HUES64 (cell line): ENCODE data around the gene RNF121.

Experiments used
- H3K27ac ChIP-seq: 2 replicates; pipeline ENCODE4 v1.7.0; 2013; ENCODE audit warnings: low read depth, low read length, inconsistent platforms
- H3K27me3 ChIP-seq: 2 replicates; pipeline ENCODE4 v1.6.1; 2013; ENCODE audit warnings: mild to moderate bottlenecking, low read length; ENCODE audit not compliant: insufficient read depth
- H3K36me3 ChIP-seq: 2 replicates; pipeline ENCODE4 v1.6.1; 2013; ENCODE audit warnings: mild to moderate bottlenecking, low read length; ENCODE audit not compliant: insufficient read depth
- H3K4me1 ChIP-seq: 2 replicates; pipeline ENCODE4 v1.6.1; 2013; ENCODE audit warnings: mild to moderate bottlenecking, low read length, moderate library complexity; ENCODE audit not compliant: insufficient read depth
- H3K4me3 ChIP-seq: 2 replicates; pipeline ENCODE4 v1.5.1; 2013; ENCODE audit warnings: mild to moderate bottlenecking, low read length, moderate library complexity
- H3K9ac ChIP-seq: 2 replicates; pipeline ENCODE4 v1.6.1; 2013; ENCODE audit warnings: mild to moderate bottlenecking, low read depth, low read length
- H3K9me3 ChIP-seq: 2 replicates; pipeline ENCODE4 v1.6.1; 2013; ENCODE audit warnings: low read depth, low read length; ENCODE audit not compliant: insufficient read depth
- WGBS: fragments of 150-250, 120-280 bp; methylation state at CpG from one replicate; pipeline ENCODE4 v1.1.7; 2013; ENCODE audit warnings: missing lambda C conversion rate; 5-methylcytosine and 5-hydroxymethylcytosine counted together

RNF121 gene

GRCh38 chr11:71988050-71988449 lies 59.2 kb downstream of the RNF121 start:
- Histone ChIP-seq H3K27ac (no peak overlapping the region), H3K36me3 (peaks cover 54% of the 10 kb centered on the region), H3K9me3 (no peaks in the 10 kb centered on the region), H3K4me1 (no peaks in the 10 kb centered on the region), H3K27me3 (no peaks in the 10 kb centered on the region), H3K4me3 (no peak overlapping the region), H3K9ac (no peak overlapping the region)
- WGBS = 96% methylated on average over 3 of the region's 3 CpGs

- Histone ChIP-seq H3K9ac (no peak overlapping the region), H3K27me3 (no peaks in the 10 kb centered on the region), H3K4me3 (no peak overlapping the region), H3K27ac (no peak overlapping the region), H3K36me3 (peaks cover 37% of the 10 kb centered on the region), H3K4me1 (no peaks in the 10 kb centered on the region), H3K9me3 (no peaks in the 10 kb centered on the region)
- WGBS = 69% methylated on average over 3 of the region's 3 CpGs
These were observed 61.9 kb downstream of the RNF121 start for GRCh38 chr11:71990701-71991100.

- H3K27ac ChIP-seq = no peak overlapping the region
- no peak overlapping the region for H3K9ac ChIP-seq
- H3K36me3 ChIP-seq = peaks cover 36% of the 10 kb centered on the region
- no peaks in the 10 kb centered on the region for H3K9me3 ChIP-seq
- H3K4me1 ChIP-seq = no peaks in the 10 kb centered on the region
- no peak overlapping the region for H3K4me3 ChIP-seq
- WGBS = 94% methylated on average over 3 of the region's 3 CpGs
- no peaks in the 10 kb centered on the region for H3K27me3 ChIP-seq
These were observed 62.6 kb downstream of the RNF121 start for GRCh38 chr11:71991494-71991893.

DNA sequence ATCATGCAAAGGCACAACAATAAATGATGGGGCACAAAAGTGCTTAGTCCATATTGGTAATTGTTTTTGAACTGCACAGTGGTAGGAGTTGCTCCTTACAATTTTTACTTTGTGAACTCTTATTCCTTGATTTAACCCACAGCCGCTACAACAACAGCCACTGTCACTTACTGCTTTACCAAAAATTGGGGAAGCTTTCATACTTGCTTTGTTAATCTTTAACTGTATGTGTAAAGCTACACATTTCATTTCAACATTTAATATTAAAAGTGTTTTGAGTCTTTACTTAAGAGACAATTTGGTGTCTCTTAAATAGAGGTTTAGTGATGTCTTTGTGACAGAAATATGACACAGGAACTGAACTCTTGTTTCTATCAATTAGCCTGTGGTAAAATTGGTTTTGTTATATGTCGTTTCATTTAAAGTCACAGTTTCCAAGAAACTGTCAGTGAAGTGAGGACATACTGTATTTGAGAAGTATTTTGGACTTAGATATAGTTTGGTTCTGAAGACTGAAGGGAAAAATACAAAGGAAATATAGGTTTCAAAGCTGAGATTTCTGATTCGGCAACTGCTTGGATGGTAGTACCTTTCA lies 63.4 kb downstream of the RNF121 start:
- Histone ChIP-seq H3K36me3 (peaks cover 31% of the 10 kb centered on the region), H3K4me3 (no peak overlapping the region), H3K27me3 (no peaks in the 10 kb centered on the region), H3K27ac (no peak overlapping the region), H3K9me3 (no peaks in the 10 kb centered on the region), H3K4me1 (no peaks in the 10 kb centered on the region), H3K9ac (no peak overlapping the region)
- 96% methylated on average over 3 of the region's 3 CpGs for WGBS

DNA sequence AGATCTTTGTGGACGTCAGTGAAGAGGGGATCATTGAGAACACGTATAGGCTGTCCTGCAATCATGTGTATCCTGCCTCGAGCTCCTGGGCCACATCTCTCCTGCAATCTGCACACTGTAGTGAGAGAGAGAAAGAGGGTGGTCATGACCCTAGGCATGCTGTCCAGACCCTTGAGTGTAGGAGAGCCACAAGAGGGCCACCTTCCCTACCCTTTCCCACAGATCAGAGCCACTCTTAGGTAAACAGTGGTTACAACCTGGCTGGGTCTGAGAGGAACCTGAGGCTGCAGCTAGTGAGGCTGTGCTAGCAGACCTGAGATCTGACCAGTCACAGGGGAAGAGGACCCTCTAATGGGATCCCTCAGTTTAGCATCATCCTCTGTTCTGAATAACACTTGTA lies 65.9 kb downstream of the RNF121 start:
- H3K4me1 ChIP-seq = no peaks in the 10 kb centered on the region

DNA sequence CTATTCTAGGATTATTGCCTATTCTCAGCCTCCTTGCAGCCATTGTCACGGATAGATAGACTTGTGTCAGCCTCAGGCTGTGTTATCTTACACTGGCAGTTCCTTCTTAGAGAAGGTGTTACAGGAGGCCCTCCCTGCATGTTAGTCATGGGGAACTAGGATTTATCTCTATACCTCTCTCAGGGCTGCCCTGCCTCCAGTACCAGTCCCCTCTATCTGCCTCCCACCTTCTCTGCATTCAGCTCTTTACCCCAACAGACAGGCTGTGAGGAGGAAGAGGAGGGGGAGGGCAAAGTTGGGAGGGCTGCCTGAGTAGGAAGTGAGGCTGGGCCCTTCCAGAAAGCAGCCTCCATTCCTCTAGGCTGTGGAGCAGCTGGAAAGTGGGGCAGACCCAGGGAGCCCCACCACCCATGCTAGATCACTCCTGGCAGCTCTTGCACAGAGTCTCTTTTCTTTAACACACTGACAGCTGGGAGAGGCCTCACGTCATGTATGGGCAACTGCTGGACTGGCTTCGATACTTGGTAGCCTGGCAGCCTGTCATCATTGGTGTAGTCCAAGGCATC lies 67.0 kb downstream of the RNF121 start:
- Histone ChIP-seq H3K27me3 (no peaks in the 10 kb centered on the region), H3K9me3 (no peaks in the 10 kb centered on the region), H3K9ac (no peak overlapping the region), H3K4me1 (no peaks in the 10 kb centered on the region), H3K36me3 (peaks cover 11% of the 10 kb centered on the region), H3K4me3 (no peak overlapping the region), H3K27ac (no peak overlapping the region)
- 93% methylated on average over 3 of the region's 3 CpGs for WGBS

More for the DNA sequence above, 65.9 kb downstream of the RNF121 start:
- no peak overlapping the region for H3K4me3 ChIP-seq
- H3K27ac ChIP-seq = no peak overlapping the region
- no peaks in the 10 kb centered on the region for H3K9me3 ChIP-seq
- 86% methylated on average over 3 of the region's 3 CpGs for WGBS
- H3K9ac ChIP-seq = no peak overlapping the region
- no peaks in the 10 kb centered on the region for H3K27me3 ChIP-seq
- peaks cover 21% of the 10 kb centered on the region for H3K36me3 ChIP-seq

- H3K36me3 ChIP-seq = peaks cover 5% of the 10 kb centered on the region; the same call in 1 of the 2 replicates
- no peak overlapping the region for H3K27ac ChIP-seq
- no peaks in the 10 kb centered on the region for H3K9me3 ChIP-seq
- H3K4me1 ChIP-seq = no peaks in the 10 kb centered on the region
- H3K27me3 ChIP-seq = no peaks in the 10 kb centered on the region
- H3K9ac ChIP-seq = no peak overlapping the region
- H3K4me3 ChIP-seq = no peak overlapping the region
- 92% methylated on average over 4 of the region's 4 CpGs for WGBS
These were observed 67.7 kb downstream of the RNF121 start for GRCh38 chr11:71996517-71996916.

- H3K9me3 ChIP-seq = no peaks in the 10 kb centered on the region
- no peak overlapping the region for H3K4me3 ChIP-seq
- no peaks in the 10 kb centered on the region for H3K27me3 ChIP-seq
- H3K36me3 ChIP-seq = peaks cover 9% of the 10 kb centered on the region; the same call in 1 of the 2 replicates
- no peak overlapping the region for H3K27ac ChIP-seq
- no peak overlapping the region for H3K9ac ChIP-seq
- no peaks in the 10 kb centered on the region for H3K4me1 ChIP-seq
- WGBS = 90% methylated on average over 8 of the region's 8 CpGs
These were observed 68.1 kb downstream of the RNF121 start for GRCh38 chr11:71996946-71997345.

GRCh38 chr11:71997594-71997993 lies 68.7 kb downstream of the RNF121 start:
- Histone ChIP-seq H3K27ac (no peak overlapping the region), H3K36me3 (peaks cover 15% of the 10 kb centered on the region), H3K27me3 (no peaks in the 10 kb centered on the region), H3K9me3 (no peaks in the 10 kb centered on the region), H3K4me1 (no peaks in the 10 kb centered on the region), H3K4me3 (no peak overlapping the region), H3K9ac (no peak overlapping the region)
- 91% methylated on average over 3 of the region's 3 CpGs for WGBS

DNA sequence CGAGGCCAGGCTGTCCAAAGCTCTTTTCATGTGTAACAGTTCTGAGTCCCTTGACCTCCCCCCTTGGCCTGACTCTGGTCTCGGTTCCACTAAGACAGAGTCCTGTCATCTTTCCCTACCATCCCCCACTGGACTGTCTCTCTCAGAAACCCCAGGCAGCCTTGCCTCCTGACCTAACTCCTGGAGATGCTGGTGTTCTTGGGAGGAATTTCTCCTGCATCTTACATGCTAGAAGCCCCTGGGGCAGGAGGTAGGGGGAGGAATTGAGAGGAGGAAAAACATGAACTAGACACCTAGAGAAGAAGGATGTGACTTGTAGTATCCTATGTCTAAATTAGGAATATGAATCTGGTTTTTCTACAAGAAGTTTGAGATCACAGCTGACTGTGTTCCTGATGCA lies 69.2 kb downstream of the RNF121 start:
- H3K4me3 ChIP-seq = no peak overlapping the region
- no peak overlapping the region for H3K27ac ChIP-seq
- no peaks in the 10 kb centered on the region for H3K4me1 ChIP-seq
- no peaks in the 10 kb centered on the region for H3K27me3 ChIP-seq
- WGBS = 91% methylated on average over 2 of the region's 2 CpGs
- H3K9me3 ChIP-seq = no peaks in the 10 kb centered on the region
- peaks cover 20% of the 10 kb centered on the region for H3K36me3 ChIP-seq
- no peak overlapping the region for H3K9ac ChIP-seq

DNA sequence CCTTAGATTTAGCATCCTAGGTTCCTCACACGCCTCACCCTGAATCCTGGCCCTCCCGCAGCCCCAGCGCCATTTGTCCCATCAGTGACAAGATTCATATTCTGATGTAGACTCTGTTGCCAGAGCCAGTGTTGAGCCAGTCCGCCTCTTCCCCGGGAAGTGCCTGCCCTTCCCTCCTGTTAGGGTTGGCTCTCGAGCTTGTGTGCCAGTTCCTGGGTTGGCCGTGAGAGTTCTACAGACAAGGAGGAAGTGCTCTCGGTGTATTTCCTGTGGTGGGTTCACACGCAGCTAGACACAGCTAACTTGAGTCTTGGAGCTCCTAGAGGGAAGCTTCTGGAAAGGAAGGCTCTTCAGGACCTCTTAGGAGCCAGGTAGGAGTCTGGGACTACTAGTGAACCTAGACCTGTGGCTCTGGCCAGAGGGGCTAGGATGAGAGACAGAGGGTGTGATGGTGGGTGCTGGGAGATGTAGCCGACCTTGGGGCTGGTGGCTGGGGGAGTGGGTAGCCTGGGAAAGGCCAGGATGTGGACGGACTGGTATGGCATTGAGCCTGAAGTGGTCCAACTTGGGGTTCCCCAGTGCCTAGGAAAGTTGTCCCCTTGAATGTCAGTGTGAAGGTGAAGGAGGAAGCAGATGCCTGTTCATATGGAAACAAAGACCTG lies 69.9 kb downstream of the RNF121 start, which contains the start of gene IL18BP:
Gene IL18BP (plus strand): TSS at position 261 of the 662 bp plus-strand sequence. CDS start 1,076 bp downstream, outside the sequence.
- Histone ChIP-seq H3K36me3 (peaks cover 27% of the 10 kb centered on the region), H3K4me3 (no peak within 1 kb of the TSS)

More for the DNA sequence above, 69.9 kb downstream of the RNF121 start, which contains the start of gene IL18BP:
- H3K27me3 ChIP-seq = no peaks in the 10 kb centered on the region
- WGBS = 92% methylated on average over 11 of the region's 11 CpGs
- no peak within 1 kb of the TSS for H3K27ac ChIP-seq
- H3K4me1 ChIP-seq = no peaks in the 10 kb centered on the region
- H3K9ac ChIP-seq = no peak within 1 kb of the TSS
- no peaks in the 10 kb centered on the region for H3K9me3 ChIP-seq
